Measurements from ENCODE around the gene VPS45. TPM values are rescaled to one million over a fixed set of nuclear protein-coding genes. Genes with fewer than 3 reads are reported as not detected.
"Not testable (repeated sequence)": the region's sequence is repeated elsewhere in the genome, so short reads cannot be mapped to it uniquely, and the experiment has no call there.

VPS45 gene
- polyA plus RNA-seq, 1 donor from 2014 or later = 174 TPM

- Histone ChIP-seq H3K4me3 (ENCODE audit: low read length) (no peak overlapping the region), H4K20me1 (ENCODE audit: insufficient read depth) (no peaks in the 10 kb centered on the region), H3K79me2 (replicated peaks; ENCODE audit: insufficient read depth, low read length) (peaks cover 3% of the 10 kb centered on the region), H3K27ac (ENCODE audit: low read length) (no peak overlapping the region), H3K4me2 (ENCODE audit: low read length) (no peak overlapping the region), H3F3A (ENCODE audit: insufficient read depth, low read length, poor library complexity, severe bottlenecking) (no peaks in the 10 kb centered on the region), H3K36me3 (ENCODE audit: insufficient read depth, low read length) (no peaks in the 10 kb centered on the region), H3K9ac (ENCODE audit: low read length) (no peak overlapping the region), H3K9me2 (ENCODE audit: insufficient read depth, low read length) (no peaks in the 10 kb centered on the region), H2AFZ (ENCODE audit: low read depth, low read length) (no peak overlapping the region), H3K27me3 (ENCODE audit: insufficient read depth, low read depth, low read length) (no peaks in the 10 kb centered on the region), H3K9me3 (ENCODE audit: low read length) (no peaks in the 10 kb centered on the region)
- TF ChIP-seq RAD21 (conservative IDR thresholded peaks at IDR 0.05) (no peak), POLR2AphosphoS5 (IDR thresholded peaks at IDR 0.05) (no peak), TAF1 (IDR thresholded peaks at IDR 0.05; ENCODE audit: low read depth) (no peak), EP300 (conservative IDR thresholded peaks at IDR 0.05; ENCODE audit: poor library complexity, severe bottlenecking) (no peak), SMC3 (conservative IDR thresholded peaks at IDR 0.05; ENCODE audit: poor library complexity) (no peak), EZH2 (IDR thresholded peaks at IDR 0.05; ENCODE audit: borderline replicate concordance, insufficient read depth, low read length, poor library complexity, severe bottlenecking) (no peak), MXI1 (conservative IDR thresholded peaks at IDR 0.05; ENCODE audit: poor library complexity, severe bottlenecking) (no peak)
- TF ChIP-seq, protein P1, sequence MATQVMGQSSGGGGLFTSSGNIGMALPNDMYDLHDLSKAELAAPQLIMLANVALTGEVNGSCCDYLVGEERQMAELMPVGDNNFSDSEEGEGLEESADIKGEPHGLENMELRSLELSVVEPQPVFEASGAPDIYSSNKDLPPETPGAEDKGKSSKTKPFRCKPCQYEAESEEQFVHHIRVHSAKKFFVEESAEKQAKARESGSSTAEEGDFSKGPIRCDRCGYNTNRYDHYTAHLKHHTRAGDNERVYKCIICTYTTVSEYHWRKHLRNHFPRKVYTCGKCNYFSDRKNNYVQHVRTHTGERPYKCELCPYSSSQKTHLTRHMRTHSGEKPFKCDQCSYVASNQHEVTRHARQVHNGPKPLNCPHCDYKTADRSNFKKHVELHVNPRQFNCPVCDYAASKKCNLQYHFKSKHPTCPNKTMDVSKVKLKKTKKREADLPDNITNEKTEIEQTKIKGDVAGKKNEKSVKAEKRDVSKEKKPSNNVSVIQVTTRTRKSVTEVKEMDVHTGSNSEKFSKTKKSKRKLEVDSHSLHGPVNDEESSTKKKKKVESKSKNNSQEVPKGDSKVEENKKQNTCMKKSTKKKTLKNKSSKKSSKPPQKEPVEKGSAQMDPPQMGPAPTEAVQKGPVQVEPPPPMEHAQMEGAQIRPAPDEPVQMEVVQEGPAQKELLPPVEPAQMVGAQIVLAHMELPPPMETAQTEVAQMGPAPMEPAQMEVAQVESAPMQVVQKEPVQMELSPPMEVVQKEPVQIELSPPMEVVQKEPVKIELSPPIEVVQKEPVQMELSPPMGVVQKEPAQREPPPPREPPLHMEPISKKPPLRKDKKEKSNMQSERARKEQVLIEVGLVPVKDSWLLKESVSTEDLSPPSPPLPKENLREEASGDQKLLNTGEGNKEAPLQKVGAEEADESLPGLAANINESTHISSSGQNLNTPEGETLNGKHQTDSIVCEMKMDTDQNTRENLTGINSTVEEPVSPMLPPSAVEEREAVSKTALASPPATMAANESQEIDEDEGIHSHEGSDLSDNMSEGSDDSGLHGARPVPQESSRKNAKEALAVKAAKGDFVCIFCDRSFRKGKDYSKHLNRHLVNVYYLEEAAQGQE (IDR thresholded peaks at IDR 0.05; ENCODE audit: borderline replicate concordance) = no peak
- TF ChIP-seq, protein P2, sequence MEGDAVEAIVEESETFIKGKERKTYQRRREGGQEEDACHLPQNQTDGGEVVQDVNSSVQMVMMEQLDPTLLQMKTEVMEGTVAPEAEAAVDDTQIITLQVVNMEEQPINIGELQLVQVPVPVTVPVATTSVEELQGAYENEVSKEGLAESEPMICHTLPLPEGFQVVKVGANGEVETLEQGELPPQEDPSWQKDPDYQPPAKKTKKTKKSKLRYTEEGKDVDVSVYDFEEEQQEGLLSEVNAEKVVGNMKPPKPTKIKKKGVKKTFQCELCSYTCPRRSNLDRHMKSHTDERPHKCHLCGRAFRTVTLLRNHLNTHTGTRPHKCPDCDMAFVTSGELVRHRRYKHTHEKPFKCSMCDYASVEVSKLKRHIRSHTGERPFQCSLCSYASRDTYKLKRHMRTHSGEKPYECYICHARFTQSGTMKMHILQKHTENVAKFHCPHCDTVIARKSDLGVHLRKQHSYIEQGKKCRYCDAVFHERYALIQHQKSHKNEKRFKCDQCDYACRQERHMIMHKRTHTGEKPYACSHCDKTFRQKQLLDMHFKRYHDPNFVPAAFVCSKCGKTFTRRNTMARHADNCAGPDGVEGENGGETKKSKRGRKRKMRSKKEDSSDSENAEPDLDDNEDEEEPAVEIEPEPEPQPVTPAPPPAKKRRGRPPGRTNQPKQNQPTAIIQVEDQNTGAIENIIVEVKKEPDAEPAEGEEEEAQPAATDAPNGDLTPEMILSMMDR (IDR thresholded peaks at IDR 0.05; ENCODE audit: poor library complexity, severe bottlenecking) = no peak
Observed at GRCh38 chr1:150053926-150054325, 13.7 kb upstream of the VPS45 start.

- H3K9ac ChIP-seq (ENCODE audit: low read length); H3K9me2 ChIP-seq (ENCODE audit: insufficient read depth, low read length); H3F3A ChIP-seq (ENCODE audit: insufficient read depth, low read length, poor library complexity, severe bottlenecking); H3K36me3 ChIP-seq (ENCODE audit: insufficient read depth, low read length); H4K20me1 ChIP-seq (ENCODE audit: insufficient read depth); H3K27me3 ChIP-seq (ENCODE audit: insufficient read depth, low read depth, low read length); H3K4me3 ChIP-seq (ENCODE audit: low read length); H3K9me3 ChIP-seq (ENCODE audit: low read length); H2AFZ ChIP-seq (ENCODE audit: low read depth, low read length); H3K27ac ChIP-seq (ENCODE audit: low read length); H3K4me2 ChIP-seq (ENCODE audit: low read length); H3K79me2 ChIP-seq (replicated peaks; ENCODE audit: insufficient read depth, low read length): not testable (repeated sequence)
Observed at GRCh38 chr1:150055507-150055906, 12.1 kb upstream of the VPS45 start.

DNA sequence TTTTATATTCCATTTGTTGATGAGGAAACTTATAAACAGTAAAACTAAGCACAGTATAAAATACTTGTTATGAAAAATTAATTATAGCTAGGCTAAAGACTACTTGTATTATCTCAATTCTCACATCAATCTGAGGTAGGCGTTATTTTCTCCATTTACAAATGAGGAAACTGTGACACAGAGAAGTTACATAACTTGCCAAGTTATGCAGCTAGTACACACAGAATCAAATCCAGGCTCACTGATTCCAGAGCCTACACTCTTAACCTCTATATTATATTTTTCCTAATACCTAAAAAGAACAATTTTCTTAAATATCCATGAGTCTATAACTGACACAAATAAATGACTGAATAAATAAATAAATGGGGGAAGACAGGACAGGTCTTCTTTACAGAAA lies 11.2 kb upstream of the VPS45 start:
- Histone ChIP-seq H2AFZ (ENCODE audit: low read depth, low read length) (no peak overlapping the region), H3K9ac (ENCODE audit: low read length) (no peak overlapping the region), H3K36me3 (ENCODE audit: insufficient read depth, low read length) (no peaks in the 10 kb centered on the region), H3K27ac (ENCODE audit: low read length) (no peak overlapping the region), H3F3A (ENCODE audit: insufficient read depth, low read length, poor library complexity, severe bottlenecking) (no peaks in the 10 kb centered on the region), H3K79me2 (replicated peaks; ENCODE audit: insufficient read depth, low read length) (no peaks in the 10 kb centered on the region), H3K4me2 (ENCODE audit: low read length) (no peak overlapping the region), H3K27me3 (ENCODE audit: insufficient read depth, low read depth, low read length) (no peaks in the 10 kb centered on the region), H3K4me3 (ENCODE audit: low read length) (no peak overlapping the region), H3K9me3 (ENCODE audit: low read length) (no peaks in the 10 kb centered on the region), H4K20me1 (ENCODE audit: insufficient read depth) (no peaks in the 10 kb centered on the region), H3K9me2 (ENCODE audit: insufficient read depth, low read length) (no peaks in the 10 kb centered on the region)
- no peak for TF ChIP-seq MXI1 (conservative IDR thresholded peaks at IDR 0.05; ENCODE audit: poor library complexity, severe bottlenecking)
- no peak for TF ChIP-seq POLR2AphosphoS5 (IDR thresholded peaks at IDR 0.05)
- no peak for TF ChIP-seq SMC3 (conservative IDR thresholded peaks at IDR 0.05; ENCODE audit: poor library complexity)
- no peak for TF ChIP-seq EZH2 (IDR thresholded peaks at IDR 0.05; ENCODE audit: borderline replicate concordance, insufficient read depth, low read length, poor library complexity, severe bottlenecking)
- TF ChIP-seq, protein P1 (IDR thresholded peaks at IDR 0.05; ENCODE audit: borderline replicate concordance) = no peak
- no peak for TF ChIP-seq RAD21 (conservative IDR thresholded peaks at IDR 0.05)
- no peak for TF ChIP-seq EP300 (conservative IDR thresholded peaks at IDR 0.05; ENCODE audit: poor library complexity, severe bottlenecking)
- TF ChIP-seq, protein P2 (IDR thresholded peaks at IDR 0.05; ENCODE audit: poor library complexity, severe bottlenecking) = no peak
- no peak for TF ChIP-seq TAF1 (IDR thresholded peaks at IDR 0.05; ENCODE audit: low read depth)

Data from neural cell (in vitro differentiated cells).